ENCODE measurements around the gene PCDHGB3. TPM values are rescaled to one million over a fixed set of nuclear protein-coding genes. Genes with fewer than 3 reads are reported as not detected.
"Not testable (repeated sequence)": the region's sequence is repeated elsewhere in the genome, so short reads cannot be mapped to it uniquely, and the experiment has no call there.

Gene PCDHGB3
- total RNA-seq, 1 donor from 2014 or later, result 14.4 TPM

DNA sequence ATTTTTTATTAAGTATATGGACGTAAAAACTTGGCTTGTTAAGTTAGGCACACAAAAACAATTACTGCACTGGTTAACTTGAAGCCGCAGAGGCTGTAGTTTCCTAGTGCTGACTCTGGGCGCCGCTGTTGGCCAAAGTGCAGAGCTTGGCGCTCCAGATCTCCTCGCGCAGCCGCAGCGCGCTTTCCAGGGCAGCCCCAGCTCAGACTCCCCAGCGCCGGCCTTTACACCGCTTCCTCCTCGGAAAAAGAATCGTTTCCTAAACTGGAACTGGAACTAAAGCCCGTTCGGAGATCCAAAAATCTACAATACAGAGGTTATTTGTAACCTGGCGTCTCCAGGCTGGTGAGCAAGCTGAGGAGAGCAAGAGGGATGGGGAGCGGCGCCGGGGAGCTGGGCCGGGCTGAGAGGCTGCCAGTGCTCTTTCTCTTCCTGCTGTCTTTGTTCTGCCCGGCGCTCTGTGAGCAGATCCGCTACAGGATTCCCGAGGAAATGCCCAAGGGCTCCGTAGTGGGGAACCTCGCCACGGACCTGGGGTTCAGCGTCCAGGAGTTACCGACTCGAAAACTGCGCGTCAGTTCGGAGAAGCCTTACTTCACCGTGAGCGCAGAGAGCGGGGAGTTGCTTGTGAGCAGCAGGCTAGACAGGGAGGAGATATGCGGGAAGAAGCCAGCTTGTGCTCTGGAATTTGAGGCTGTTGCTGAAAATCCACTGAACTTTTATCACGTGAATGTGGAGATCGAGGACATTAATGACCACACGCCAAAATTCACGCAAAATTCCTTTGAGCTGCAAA, 27.9 kb downstream of the PCDHGB3 start, which contains the start of gene PCDHGB5:
Gene PCDHGB5 (plus strand): TSS at position 192 of the 796 bp plus-strand sequence. CDS start 181 bp downstream, at position 373.
- TF ChIP-seq, protein P1, sequence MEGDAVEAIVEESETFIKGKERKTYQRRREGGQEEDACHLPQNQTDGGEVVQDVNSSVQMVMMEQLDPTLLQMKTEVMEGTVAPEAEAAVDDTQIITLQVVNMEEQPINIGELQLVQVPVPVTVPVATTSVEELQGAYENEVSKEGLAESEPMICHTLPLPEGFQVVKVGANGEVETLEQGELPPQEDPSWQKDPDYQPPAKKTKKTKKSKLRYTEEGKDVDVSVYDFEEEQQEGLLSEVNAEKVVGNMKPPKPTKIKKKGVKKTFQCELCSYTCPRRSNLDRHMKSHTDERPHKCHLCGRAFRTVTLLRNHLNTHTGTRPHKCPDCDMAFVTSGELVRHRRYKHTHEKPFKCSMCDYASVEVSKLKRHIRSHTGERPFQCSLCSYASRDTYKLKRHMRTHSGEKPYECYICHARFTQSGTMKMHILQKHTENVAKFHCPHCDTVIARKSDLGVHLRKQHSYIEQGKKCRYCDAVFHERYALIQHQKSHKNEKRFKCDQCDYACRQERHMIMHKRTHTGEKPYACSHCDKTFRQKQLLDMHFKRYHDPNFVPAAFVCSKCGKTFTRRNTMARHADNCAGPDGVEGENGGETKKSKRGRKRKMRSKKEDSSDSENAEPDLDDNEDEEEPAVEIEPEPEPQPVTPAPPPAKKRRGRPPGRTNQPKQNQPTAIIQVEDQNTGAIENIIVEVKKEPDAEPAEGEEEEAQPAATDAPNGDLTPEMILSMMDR (IDR thresholded peaks at IDR 0.05), result peak; percentile 21 to 39 (median 29)
- H3K4me1 ChIP-seq; intact Hi-C loops (cut with DNase I); H3K27me3 ChIP-seq; DNase-seq (ENCODE audit: low spot score in 2 of 2); H3K36me3 ChIP-seq: not testable (repeated sequence)
- peaks cover 79 to 97% of the 10 kb centered on the region in 2 donors for H3K9me3 ChIP-seq
- peak within 1 kb of the TSS; percentile 33 to 38 for H3K4me3 ChIP-seq
- H3K27ac ChIP-seq, result peak within 1 kb of the TSS in 1 of 2 donors; percentile 18

DNA sequence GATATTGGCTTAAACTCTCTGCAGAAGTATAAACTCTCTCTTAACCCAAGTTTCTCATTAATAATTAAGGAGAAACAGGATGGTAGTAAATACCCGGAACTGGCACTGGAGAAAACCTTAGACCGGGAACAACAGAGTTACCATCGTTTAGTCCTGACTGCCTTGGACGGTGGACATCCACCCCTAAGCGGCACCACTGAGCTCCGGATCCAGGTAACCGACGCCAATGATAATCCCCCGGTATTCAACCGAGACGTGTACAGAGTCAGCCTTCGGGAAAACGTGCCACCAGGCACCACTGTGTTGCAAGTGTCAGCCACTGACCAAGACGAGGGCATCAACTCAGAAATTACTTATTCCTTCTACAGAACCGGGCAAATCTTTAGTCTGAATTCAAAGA, 28.6 kb downstream of the PCDHGB3 start:
- Histone ChIP-seq H3K9me3 (peaks cover 79 to 97% of the 10 kb centered on the region in 2 donors), H3K4me1 (no peaks in the 10 kb centered on the region), H3K36me3 (peaks cover 0 to 5% of the 10 kb centered on the region in 2 donors), H3K4me3 (peak overlapping the region in 1 of 2 donors; percentile 2), H3K27me3 (no peaks in the 10 kb centered on the region), H3K27ac (no peak overlapping the region)
- intact Hi-C loops (cut with DNase I), result no loop called here
- TF ChIP-seq, protein P1 (IDR thresholded peaks at IDR 0.05), result no peak
- DNase-seq (ENCODE audit: low spot score in 2 of 2), result no peak

DNA sequence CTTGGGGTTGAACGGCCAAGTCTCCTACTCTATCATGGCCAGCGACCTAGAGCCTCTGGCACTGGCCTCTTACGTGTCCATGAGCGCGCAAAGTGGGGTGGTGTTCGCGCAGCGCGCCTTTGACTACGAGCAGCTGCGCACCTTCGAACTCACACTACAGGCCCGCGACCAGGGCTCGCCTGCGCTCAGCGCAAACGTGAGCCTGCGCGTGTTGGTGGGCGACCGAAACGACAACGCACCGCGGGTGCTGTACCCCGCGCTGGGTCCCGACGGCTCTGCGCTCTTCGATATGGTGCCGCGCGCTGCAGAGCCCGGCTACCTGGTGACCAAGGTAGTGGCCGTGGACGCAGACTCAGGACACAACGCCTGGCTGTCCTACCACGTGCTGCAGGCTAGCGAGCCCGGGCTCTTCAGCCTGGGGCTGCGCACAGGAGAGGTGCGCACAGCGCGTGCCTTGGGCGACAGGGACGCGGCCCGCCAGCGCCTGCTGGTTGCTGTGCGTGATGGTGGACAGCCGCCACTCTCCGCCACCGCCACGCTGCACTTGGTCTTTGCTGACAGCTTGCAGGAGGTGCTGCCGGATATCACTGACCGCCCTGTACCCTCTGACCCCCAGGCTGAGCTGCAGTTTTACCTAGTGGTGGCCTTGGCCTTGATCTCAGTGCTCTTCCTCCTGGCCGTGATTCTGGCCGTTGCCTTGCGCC, 29.7 kb downstream of the PCDHGB3 start:
- TF ChIP-seq, protein P1 (IDR thresholded peaks at IDR 0.05), result no peak
- H3K4me3 ChIP-seq, result peak overlapping the region in 1 of 2 donors; percentile 20

DNA sequence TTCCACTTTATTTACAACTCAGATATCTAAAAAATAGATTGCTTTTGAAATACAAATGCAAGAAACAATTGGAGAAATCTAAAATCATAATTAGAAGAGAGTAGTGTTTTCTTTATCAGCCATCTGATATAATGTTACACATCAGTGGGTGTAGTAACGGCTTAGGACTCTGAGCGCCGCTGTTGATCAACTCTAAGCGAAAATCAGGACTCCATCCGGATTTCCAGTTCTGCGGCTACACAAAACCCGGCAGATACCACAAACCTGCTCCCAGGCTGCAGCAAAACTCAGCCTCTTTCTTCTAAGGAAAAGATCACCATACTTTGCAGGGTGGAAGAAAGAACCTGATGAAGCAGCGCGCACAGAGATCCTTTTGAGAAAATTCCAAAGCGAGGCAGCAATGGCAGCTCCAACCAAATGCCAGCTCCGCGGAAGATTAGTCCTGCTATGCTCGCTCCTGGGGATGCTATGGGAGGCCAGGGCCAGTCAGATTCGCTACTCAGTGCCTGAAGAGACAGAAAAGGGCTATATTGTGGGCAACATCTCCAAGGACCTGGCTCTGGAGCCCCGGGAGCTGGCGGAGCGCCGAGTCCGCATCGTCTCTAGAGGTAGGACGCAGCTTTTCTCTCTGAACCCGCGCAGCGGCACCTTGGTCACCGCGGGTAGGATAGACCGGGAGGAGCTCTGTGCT, 32.7 kb downstream of the PCDHGB3 start, which contains the start of gene PCDHGA9:
Gene PCDHGA9 (plus strand): TSS at position 226 of the 691 bp plus-strand sequence. CDS start 175 bp downstream, at position 401.
- TF ChIP-seq, protein P1 (IDR thresholded peaks at IDR 0.05), result peak in 2 of 3 experiments; percentile 20 to 23
- Histone ChIP-seq H3K4me3 (peak within 1 kb of the TSS; percentile 37 to 45), H3K27ac (no peak within 1 kb of the TSS), H3K9me3 (peaks cover 87 to 97% of the 10 kb centered on the region in 2 donors), H3K4me1 (no peaks in the 10 kb centered on the region), H3K36me3 (peaks cover 4 to 5% of the 10 kb centered on the region in 2 donors), H3K27me3 (no peaks in the 10 kb centered on the region)
- no peak for DNase-seq (ENCODE audit: low spot score in 2 of 2)
- intact Hi-C loops (cut with DNase I), result loop anchor here (5.0 to 10.0 kb wide), 2 partner anchors 122 to 160 kb away; no protein-coding TSS in a partner anchor

More for the DNA sequence above, 29.7 kb downstream of the PCDHGB3 start:
- no peak for DNase-seq (ENCODE audit: low spot score in 2 of 2)
- no peaks in the 10 kb centered on the region for H3K4me1 ChIP-seq
- no peak overlapping the region for H3K27ac ChIP-seq
- H3K27me3 ChIP-seq, result no peaks in the 10 kb centered on the region
- intact Hi-C loops (cut with DNase I), result loop anchor here (5.0 to 10.0 kb wide), 2 partner anchors 125 to 163 kb away; no protein-coding TSS in a partner anchor
- peaks cover 79 to 97% of the 10 kb centered on the region in 2 donors for H3K9me3 ChIP-seq
- peaks cover 0 to 5% of the 10 kb centered on the region in 2 donors for H3K36me3 ChIP-seq

DNA sequence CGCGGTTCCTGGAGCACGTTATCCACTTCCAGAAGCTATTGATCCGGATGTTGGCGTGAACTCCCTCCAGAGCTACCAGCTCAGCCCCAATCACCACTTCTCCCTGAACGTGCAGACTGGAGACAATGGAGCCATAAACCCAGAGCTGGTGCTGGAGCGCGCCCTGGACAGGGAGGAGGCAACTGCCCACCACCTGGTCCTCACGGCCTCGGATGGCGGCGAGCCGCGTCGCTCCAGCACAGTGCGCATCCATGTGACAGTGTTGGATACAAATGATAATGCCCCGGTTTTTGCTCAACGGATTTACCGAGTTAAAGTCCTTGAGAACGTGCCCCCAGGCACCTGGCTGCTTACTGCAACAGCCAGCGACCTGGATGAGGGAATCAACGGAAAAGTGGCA, 33.3 kb downstream of the PCDHGB3 start:
- Histone ChIP-seq H3K9me3 (peaks cover 92 to 100% of the 10 kb centered on the region in 2 donors), H3K4me3 (peak overlapping the region; percentile 37 to 45), H3K27ac (no peak overlapping the region), H3K36me3 (peaks cover 4 to 5% of the 10 kb centered on the region in 2 donors), H3K4me1 (no peaks in the 10 kb centered on the region), H3K27me3 (no peaks in the 10 kb centered on the region)
- intact Hi-C loops (cut with DNase I), result loop anchor here (5.0 to 10.0 kb wide), 2 partner anchors 121 to 159 kb away; no protein-coding TSS in a partner anchor
- no peak for DNase-seq (ENCODE audit: low spot score in 2 of 2)
- TF ChIP-seq, protein P1 (IDR thresholded peaks at IDR 0.05), result no peak

Measured in ascending aorta (tissue), 2 donors.